Left lung (tissue), 10 donors: Measurements from ENCODE around the gene HDAC9. TPM values are rescaled to one million over a fixed set of nuclear protein-coding genes. Genes with fewer than 3 reads are reported as not detected.

ENCODE experiments used
- ATAC-seq: fragments of 200-7000 bp; cut with Tn5 transposase; one replicate; pipeline ENCODE4 v1.9.1; 2020; ENCODE audit warnings: moderate library complexity
- DNase-seq, 4 donors: peaks; one replicate each; pipeline ENCODE4 v3.0.0-alpha.2; 2013 to 2020
- H3K27ac ChIP-seq, 2 donors: fragments of 200-600 bp; sonication (generic) in 1 of 2; one replicate each; pipeline versions ENCODE4 v1.5.0 to v1.8.0; 2020 to 2021
- H3K27me3 ChIP-seq, 2 donors: fragments of 200-600 bp; sonication (generic) in 1 of 2; one replicate each; pipeline versions ENCODE4 v1.5.0 to v1.8.0; 2020 to 2021
- H3K36me3 ChIP-seq, 2 donors: fragments of 200-600 bp; sonication (generic) in 1 of 2; one replicate each; pipeline versions ENCODE4 v1.5.0 to v1.8.0; 2020 to 2021
- H3K4me1 ChIP-seq, 2 donors: fragments of 200-600 bp; one replicate each; pipeline ENCODE4 v1.8.0; 2021
- H3K4me3 ChIP-seq, 2 donors: fragments of 200-600 bp; sonication (generic) in 1 of 2; one replicate each; pipeline versions ENCODE4 v1.5.0 to v1.8.0; 2020 to 2021; ENCODE audit warnings: mild to moderate bottlenecking in 1 of 2
- H3K9me3 ChIP-seq, 2 donors: fragments of 200-600 bp; sonication (generic) in 1 of 2; one replicate each; pipeline versions ENCODE4 v1.5.0 to v1.8.0; 2020 to 2021
- CTCF ChIP-seq, 2 donors: fragments of 200-600 bp; sonication (generic) in 1 of 2; IDR thresholded peaks; one replicate each; pipeline versions ENCODE4 v1.5.0 to v1.8.0; 2021; ENCODE audit warnings: antibody characterized with exemption in 2 of 2
- intact Hi-C, 2 donors: fragments of 100-400 bp; cut with DNase I; formaldehyde crosslinking; loops; one replicate each; pipeline versions ENCODE4 v1.11.2 to v1.14.2; 2022
- polyA plus RNA-seq, 6 donors: library from polyadenylated mRNA; unstranded; fragments of 120-200 nt; gene quantifications; one replicate each; pipeline ENCODE4 v1.2.1, GENCODE V29; 2013; ENCODE audit not compliant: insufficient read length in 6 of 6
- total RNA-seq, 2 donors: library from RNA; stranded (reverse); fragmentation: NEBNext Ultra II Directional; extraction: Animal tissue kit (Norgen Biotek cat#: 25700); gene quantifications; one replicate each; pipeline ENCODE4 v1.2.1, GENCODE V29; 2021
- donor health status: DM: no; HTN: yes; CAD: no.
- donor health status: DM: no; HTN: no; CAD: no.

The HDAC9 gene
- total and polyA plus RNA-seq, 8 donors, result 6.7 to 13.2 (median 9.6) TPM

- H3K4me1 ChIP-seq, result no peaks in the 10 kb centered on the region
- peaks cover 0 to 13% of the 10 kb centered on the region in 2 donors for H3K9me3 ChIP-seq
- DNase-seq (no peak), ATAC-seq (no peak)
- H3K36me3 ChIP-seq, result no peaks in the 10 kb centered on the region
- no peak for TF ChIP-seq CTCF (IDR thresholded peaks at IDR 0.05)
- H3K27ac ChIP-seq, result no peak overlapping the region
- no peak overlapping the region for H3K4me3 ChIP-seq
- no peaks in the 10 kb centered on the region for H3K27me3 ChIP-seq
- intact Hi-C loops, result no loop called here
Measured at GRCh38 chr7:19017374-19017773, 521.8 kb downstream of the HDAC9 start.

GRCh38 chr7:19020062-19020461, 524.5 kb downstream of the HDAC9 start:
- H3K9me3 ChIP-seq, result peaks cover 0 to 13% of the 10 kb centered on the region in 2 donors
- no peak for DNase-seq
- ATAC-seq, result no peak
- H3K4me1 ChIP-seq, result no peaks in the 10 kb centered on the region
- no peak for TF ChIP-seq CTCF (IDR thresholded peaks at IDR 0.05)
- H3K36me3 ChIP-seq, result no peaks in the 10 kb centered on the region
- no peak overlapping the region for H3K4me3 ChIP-seq
- no peak overlapping the region for H3K27ac ChIP-seq
- no peaks in the 10 kb centered on the region for H3K27me3 ChIP-seq
- intact Hi-C loops, result no loop called here

- Histone ChIP-seq H3K9me3 (peaks cover 0 to 13% of the 10 kb centered on the region in 2 donors), H3K27me3 (no peaks in the 10 kb centered on the region), H3K4me3 (no peak overlapping the region), H3K36me3 (no peaks in the 10 kb centered on the region), H3K27ac (no peak overlapping the region), H3K4me1 (no peaks in the 10 kb centered on the region)
- no peak for TF ChIP-seq CTCF (IDR thresholded peaks at IDR 0.05)
- DNase-seq, result no peak
- ATAC-seq, result no peak
- intact Hi-C loops, result no loop called here
Measured at GRCh38 chr7:19020711-19021110, 525.2 kb downstream of the HDAC9 start.

- ATAC-seq, result no peak
- Histone ChIP-seq H3K4me3 (no peak overlapping the region), H3K9me3 (peaks cover 0 to 2% of the 10 kb centered on the region in 2 donors), H3K36me3 (no peaks in the 10 kb centered on the region), H3K4me1 (no peaks in the 10 kb centered on the region), H3K27me3 (no peaks in the 10 kb centered on the region), H3K27ac (no peak overlapping the region)
- TF ChIP-seq CTCF (IDR thresholded peaks at IDR 0.05), result no peak
- intact Hi-C loops, result no loop called here
- no peak for DNase-seq
Measured at GRCh38 chr7:19023477-19023876, 527.9 kb downstream of the HDAC9 start.

- intact Hi-C loops, result no loop called here
- Histone ChIP-seq H3K4me1 (no peaks in the 10 kb centered on the region), H3K4me3 (no peak overlapping the region), H3K27me3 (no peaks in the 10 kb centered on the region), H3K36me3 (no peaks in the 10 kb centered on the region), H3K27ac (no peak overlapping the region), H3K9me3 (peaks cover 0 to 2% of the 10 kb centered on the region in 2 donors)
- no peak for TF ChIP-seq CTCF (IDR thresholded peaks at IDR 0.05)
- DNase-seq (no peak), ATAC-seq (no peak)
Measured at GRCh38 chr7:19024261-19024660, 528.7 kb downstream of the HDAC9 start.
